Ectodermal cell (in vitro differentiated cells): ENCODE results near the gene HACD4. TPM values are rescaled to one million over a fixed set of nuclear protein-coding genes. Genes with fewer than 3 reads are reported as not detected.

ENCODE experiments used
- H3K27ac ChIP-seq: 2 replicates; pipeline ENCODE4 v1.7.0; 2013; ENCODE audit warnings: mild to moderate bottlenecking, low read depth, low read length; ENCODE audit not compliant: insufficient read depth, poor library complexity, severe bottlenecking
- H3K27me3 ChIP-seq: 2 replicates; pipeline ENCODE4 v1.7.0; 2013; ENCODE audit warnings: mild to moderate bottlenecking, low read length; ENCODE audit not compliant: insufficient read depth, control insufficient read depth, poor library complexity, severe bottlenecking
- H3K36me3 ChIP-seq: one replicate; pipeline ENCODE4 v1.7.0; 2013; ENCODE audit warnings: low read length; ENCODE audit not compliant: control insufficient read depth, insufficient read depth
- H3K4me1 ChIP-seq: one replicate; pipeline ENCODE4 v1.7.0; 2013; ENCODE audit warnings: low read length; ENCODE audit not compliant: control insufficient read depth, insufficient read depth
- H3K4me3 ChIP-seq: 2 replicates; pipeline ENCODE4 v1.7.0; 2013; ENCODE audit warnings: low read depth, low read length, control low read depth; ENCODE audit not compliant: insufficient read depth
- H3K9me3 ChIP-seq: 2 replicates; pipeline ENCODE4 v1.7.0; 2013; ENCODE audit warnings: mild to moderate bottlenecking, low read length, moderate library complexity; ENCODE audit not compliant: control insufficient read depth
- WGBS, 2 experiments: methylation state at CpG; one replicate each; pipeline ENCODE4 v1.1.7; 2013; ENCODE audit warnings: missing lambda C conversion rate in 2 of 2; 5-methylcytosine and 5-hydroxymethylcytosine counted together
- polyA plus RNA-seq, 4 experiments: library from polyadenylated mRNA; stranded (reverse); fragments of 50-300 nt; gene quantifications; one replicate each; pipeline ENCODE4 v1.2.3, GENCODE V29; 2013

HACD4 gene, protein sequence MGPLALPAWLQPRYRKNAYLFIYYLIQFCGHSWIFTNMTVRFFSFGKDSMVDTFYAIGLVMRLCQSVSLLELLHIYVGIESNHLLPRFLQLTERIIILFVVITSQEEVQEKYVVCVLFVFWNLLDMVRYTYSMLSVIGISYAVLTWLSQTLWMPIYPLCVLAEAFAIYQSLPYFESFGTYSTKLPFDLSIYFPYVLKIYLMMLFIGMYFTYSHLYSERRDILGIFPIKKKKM
- 2.4 TPM for polyA plus RNA-seq (2013, experiment 1 of 4)
- polyA plus RNA-seq (2013, experiment 2 of 4), result 1.7 TPM
- polyA plus RNA-seq (2013, experiment 3 of 4), result 2.2 TPM
- 2.2 TPM for polyA plus RNA-seq (2013, experiment 4 of 4)

DNA sequence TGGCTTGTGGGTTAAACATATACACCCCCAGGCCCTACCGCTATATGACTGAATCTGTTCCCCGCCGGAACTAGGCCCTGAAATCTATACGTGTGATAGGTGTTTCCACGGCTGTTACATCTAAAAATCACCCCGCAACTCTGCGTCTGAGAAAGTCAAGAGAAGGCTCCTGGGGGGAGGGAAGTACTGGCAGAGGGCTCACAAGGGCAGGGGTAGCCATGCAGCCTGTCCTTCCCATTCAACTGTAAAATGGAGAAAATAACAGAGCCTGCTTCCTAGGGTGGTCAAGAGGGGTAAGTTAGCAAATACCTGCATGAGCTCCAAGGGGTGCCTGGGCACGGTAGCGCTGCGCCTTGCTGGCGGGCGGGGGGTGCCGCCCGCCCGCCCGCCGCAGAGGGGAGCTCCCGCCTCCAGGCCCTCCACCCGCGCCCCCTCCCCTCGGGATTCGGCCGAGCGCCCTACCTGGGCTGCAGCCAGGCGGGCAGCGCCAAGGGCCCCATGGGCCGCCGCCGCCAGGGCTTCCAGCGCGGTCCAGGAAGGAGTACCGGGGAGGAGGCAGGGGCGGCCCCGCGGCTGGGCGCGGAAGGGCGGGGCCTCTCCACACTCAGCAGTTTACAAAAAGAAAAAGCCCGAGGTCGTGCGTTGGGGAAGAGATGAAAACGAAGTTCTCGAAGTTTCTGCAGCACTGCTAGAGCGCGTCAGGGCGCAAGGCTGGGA is at the start of gene HACD4:
Gene HACD4 (minus strand): TSS at position 550 of the 717 bp plus-strand sequence. CDS start 50 bp downstream, at position 500.
- Histone ChIP-seq H3K4me1 (peaks cover 10% of the 10 kb centered on the region), H3K36me3 (no peaks in the 10 kb centered on the region), H3K27ac (no peak within 1 kb of the TSS), H3K9me3 (no peaks in the 10 kb centered on the region), H3K4me3 (peak within 1 kb of the TSS; percentile 22), H3K27me3 (peaks cover 3% of the 10 kb centered on the region)
- WGBS, 2 experiments, result 8 to 9% methylated on average over 46 of the region's 46 CpGs

DNA sequence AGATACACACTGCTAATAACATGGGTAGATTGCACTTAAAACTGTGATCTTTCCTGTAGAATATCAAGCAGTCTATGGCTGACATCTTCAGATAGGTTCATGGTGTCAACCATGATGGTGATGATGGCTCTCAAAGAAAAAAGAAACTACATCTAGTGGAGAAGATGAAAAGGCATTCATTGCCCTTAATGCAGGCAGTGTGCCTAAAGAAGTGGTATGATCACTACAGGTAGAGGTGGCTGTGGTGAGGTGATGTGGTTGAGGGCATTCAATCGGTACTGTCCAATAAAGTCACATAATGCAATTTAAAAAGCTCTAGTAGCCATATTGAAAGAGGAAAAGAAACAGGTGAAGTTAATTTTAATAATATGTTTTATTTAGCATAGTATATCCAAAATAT is 49.4 kb upstream of the HACD4 start:
- no peak overlapping the region for H3K4me3 ChIP-seq
- H3K36me3 ChIP-seq, result no peaks in the 10 kb centered on the region
- no peak overlapping the region for H3K27ac ChIP-seq
- H3K27me3 ChIP-seq, result no peaks in the 10 kb centered on the region
- H3K4me1 ChIP-seq, result no peaks in the 10 kb centered on the region
- 92 to 100% methylated on average over 1 of the region's 1 CpG for whole genome bisulfite sequencing, 2 experiments
- no peaks in the 10 kb centered on the region for H3K9me3 ChIP-seq

DNA sequence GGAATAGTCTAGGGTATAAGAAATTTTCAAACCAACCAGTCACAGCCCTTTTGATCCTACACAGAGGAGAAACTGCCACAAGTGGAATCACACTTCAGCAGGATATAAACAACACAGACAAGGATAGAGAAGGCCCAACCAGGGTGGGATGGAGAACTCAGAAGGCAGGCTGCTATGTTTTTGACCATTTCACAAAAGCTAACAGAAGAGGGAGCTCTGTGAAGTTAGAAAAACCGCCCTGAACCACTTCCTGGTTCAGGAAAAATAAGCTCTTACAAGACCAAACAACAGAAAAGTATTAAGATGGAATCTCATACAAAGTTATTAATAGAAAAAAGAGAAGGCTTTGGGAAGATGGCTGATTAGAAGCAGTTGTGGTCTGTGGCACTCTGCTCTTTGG is 47.3 kb upstream of the HACD4 start:
- Histone ChIP-seq H3K27me3 (no peaks in the 10 kb centered on the region), H3K9me3 (no peaks in the 10 kb centered on the region), H3K36me3 (no peaks in the 10 kb centered on the region), H3K4me3 (no peak overlapping the region), H3K4me1 (no peaks in the 10 kb centered on the region), H3K27ac (no peak overlapping the region)
- WGBS, 2 experiments, result 91% methylated on average over 1 of the region's 1 CpG; no CpG with 5 or more reads in 1 of the 2 experiments

DNA sequence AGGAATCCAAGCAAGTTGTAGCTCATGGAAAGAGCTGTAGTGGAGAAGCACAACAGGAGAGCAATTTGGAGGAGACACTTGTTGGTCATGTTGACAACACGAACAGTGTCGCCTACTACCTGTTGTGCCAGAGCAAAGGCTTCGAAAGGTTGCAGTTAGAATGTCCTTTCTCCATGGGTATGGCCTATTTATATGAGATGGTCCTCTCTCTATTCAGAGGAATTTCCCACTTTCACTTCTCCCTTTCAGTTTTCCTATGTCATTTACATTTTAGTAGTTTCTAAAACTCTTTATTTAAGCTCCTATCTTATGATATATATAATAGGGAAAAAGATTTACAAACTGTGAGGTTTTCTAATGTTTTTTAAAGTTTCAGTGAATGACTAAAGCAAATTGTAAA is 46.3 kb upstream of the HACD4 start, which contains the start of gene IFNB1:
Gene IFNB1 (minus strand): TSS at position 162 of the 400 bp plus-strand sequence. CDS start 73 bp downstream, at position 89.
- Histone ChIP-seq H3K4me1 (no peaks in the 10 kb centered on the region), H3K9me3 (no peaks in the 10 kb centered on the region), H3K4me3 (no peak within 1 kb of the TSS), H3K27ac (no peak within 1 kb of the TSS), H3K36me3 (no peaks in the 10 kb centered on the region), H3K27me3 (no peaks in the 10 kb centered on the region)
- 90 to 95% methylated on average over 3 of the region's 3 CpGs for WGBS, 2 experiments

DNA sequence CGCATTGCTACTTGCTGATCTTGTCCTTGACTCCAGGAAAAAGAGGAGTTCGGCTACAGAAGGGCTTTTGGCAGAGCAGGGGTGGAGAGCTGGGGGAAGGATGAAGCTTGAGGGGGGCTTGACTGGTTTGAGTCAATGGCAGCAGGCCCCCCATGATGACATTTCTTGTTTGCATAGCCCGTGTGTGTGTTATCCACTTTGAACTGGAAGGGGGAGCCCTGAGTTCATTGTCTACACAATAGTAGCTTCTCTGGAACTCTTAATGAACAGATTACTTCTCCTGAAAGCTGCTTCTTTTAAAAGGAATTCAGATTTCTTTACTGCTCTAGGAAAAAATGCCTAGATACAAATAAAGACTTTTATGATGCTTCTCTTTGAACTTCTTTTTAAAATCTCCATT is 44.0 kb upstream of the HACD4 start:
- Histone ChIP-seq H3K9me3 (no peaks in the 10 kb centered on the region), H3K4me3 (no peak overlapping the region), H3K27me3 (no peaks in the 10 kb centered on the region), H3K4me1 (no peaks in the 10 kb centered on the region), H3K36me3 (no peaks in the 10 kb centered on the region), H3K27ac (no peak overlapping the region)
- 56 to 65% methylated on average over 3 of the region's 3 CpGs for WGBS, 2 experiments

DNA sequence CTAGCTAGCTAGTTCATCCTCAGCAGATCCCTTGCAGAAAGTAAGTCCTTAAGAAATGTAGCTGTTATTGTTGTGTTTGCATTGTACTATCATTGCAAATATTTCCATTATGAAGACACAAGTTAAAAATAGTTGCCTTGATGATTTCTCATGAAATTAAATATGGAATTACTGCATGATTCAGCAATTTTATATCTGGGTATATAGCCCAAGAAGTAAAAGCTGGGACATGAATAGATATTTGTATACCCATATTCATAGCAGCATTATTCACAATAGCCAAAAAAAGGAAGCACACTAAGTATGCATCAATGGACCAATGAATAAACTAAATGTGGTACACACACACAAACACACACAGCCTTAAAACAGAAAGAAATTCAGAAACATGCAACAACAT is 39.5 kb upstream of the HACD4 start:
- Histone ChIP-seq H3K9me3 (no peaks in the 10 kb centered on the region), H3K4me1 (no peaks in the 10 kb centered on the region), H3K4me3 (no peak overlapping the region), H3K27me3 (no peaks in the 10 kb centered on the region), H3K27ac (no peak overlapping the region), H3K36me3 (no peaks in the 10 kb centered on the region)

DNA sequence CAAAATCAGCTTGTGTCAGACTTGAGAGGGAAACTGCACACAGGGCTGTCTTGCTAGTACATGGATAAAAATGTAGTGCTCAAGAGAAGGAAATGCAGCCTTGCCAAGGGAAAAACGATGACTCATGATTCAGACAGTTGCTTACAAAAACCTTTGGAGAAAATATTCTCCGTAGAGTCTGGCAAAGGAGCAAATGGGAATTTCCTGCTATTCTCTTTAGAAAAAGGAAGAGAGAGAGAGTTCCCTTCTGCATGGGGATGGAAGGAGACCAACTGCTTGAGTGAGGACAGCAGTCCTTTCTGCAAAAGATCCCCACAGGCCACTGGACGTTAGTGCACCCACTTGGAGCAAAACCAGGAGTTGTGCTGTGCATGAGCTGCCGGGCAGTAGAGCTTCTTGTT is 38.7 kb upstream of the HACD4 start:
- Histone ChIP-seq H3K4me1 (no peaks in the 10 kb centered on the region), H3K27ac (no peak overlapping the region), H3K36me3 (no peaks in the 10 kb centered on the region), H3K27me3 (no peaks in the 10 kb centered on the region), H3K4me3 (no peak overlapping the region), H3K9me3 (no peaks in the 10 kb centered on the region)
- WGBS, 2 experiments, result 77 to 79% methylated on average over 4 of the region's 4 CpGs

DNA sequence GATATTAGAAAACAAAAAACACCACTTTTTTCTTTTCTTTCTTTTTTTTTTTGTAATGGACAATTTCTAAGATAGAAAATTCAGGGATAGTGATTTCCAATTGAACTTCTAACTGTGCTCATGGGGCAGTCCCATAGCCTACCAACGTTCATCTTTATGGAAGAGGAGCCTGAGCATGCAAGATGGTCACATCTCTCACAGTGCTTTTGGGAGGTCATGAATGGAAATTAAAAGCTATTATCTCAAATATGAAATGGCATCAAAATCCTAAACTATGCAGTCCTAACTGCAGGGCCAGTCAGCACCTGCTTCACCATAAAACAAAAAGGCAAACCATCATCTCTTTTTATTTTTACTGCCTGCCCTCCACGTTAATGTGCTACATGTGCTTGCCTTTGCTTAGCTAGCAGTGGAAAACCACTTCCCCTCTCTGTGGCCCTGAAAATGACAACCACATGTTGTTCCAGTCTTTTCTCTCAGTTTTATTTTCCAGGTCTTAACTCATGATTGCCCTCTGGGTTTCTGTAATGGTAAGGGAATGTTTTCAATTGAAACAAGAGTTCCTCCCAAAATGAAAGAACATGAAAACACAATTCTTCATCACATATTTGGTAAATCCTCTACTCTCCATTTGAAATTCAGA is 29.6 kb upstream of the HACD4 start:
- Histone ChIP-seq H3K4me3 (no peak overlapping the region), H3K4me1 (no peaks in the 10 kb centered on the region), H3K9me3 (no peaks in the 10 kb centered on the region), H3K27ac (no peak overlapping the region), H3K27me3 (no peaks in the 10 kb centered on the region), H3K36me3 (no peaks in the 10 kb centered on the region)
- 85 to 89% methylated on average over 2 of the region's 2 CpGs for WGBS, 2 experiments

DNA sequence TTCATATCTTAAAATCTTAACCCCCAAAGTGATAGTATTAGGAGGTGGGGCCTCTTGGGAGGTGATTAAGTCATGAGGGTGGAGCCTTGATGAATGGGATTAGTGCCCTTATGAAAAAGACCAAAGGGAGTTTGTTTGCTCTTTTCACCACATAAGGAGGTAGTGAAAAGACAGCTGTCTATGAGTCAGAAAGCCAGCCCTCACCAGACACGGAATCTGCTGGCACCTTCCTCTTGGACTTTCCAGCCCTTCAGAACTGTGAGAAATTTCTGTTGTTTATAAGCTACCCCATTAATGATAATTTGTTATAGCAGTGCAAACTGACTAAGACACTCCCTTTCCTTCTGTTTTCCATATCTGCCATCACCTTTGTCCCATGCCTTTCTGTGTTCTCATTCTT is 25.5 kb upstream of the HACD4 start:
- H3K9me3 ChIP-seq, result no peaks in the 10 kb centered on the region

DNA sequence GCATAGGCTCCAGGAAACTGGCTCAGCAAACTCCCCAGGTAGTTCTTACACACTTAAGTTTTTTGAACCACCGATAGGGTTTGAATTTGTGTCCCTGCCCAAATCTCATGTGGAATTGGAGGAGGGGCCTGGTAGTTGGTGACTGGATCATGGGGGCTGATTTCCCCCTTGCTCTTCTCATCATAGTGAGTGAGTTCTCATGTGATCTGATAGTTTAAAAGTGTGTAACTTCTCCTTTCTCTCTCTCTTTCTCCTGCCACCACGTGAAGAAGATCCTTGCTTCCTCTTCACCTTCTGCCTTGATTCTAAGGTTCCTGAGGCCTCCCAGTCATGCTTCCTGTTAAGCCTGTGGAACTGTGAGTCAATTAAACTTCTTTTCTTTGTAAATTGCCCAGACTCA is 22.4 kb upstream of the HACD4 start:
- whole genome bisulfite sequencing, 2 experiments, result 77 to 88% methylated on average over 2 of the region's 2 CpGs
- Histone ChIP-seq H3K4me3 (no peak overlapping the region), H3K36me3 (no peaks in the 10 kb centered on the region), H3K4me1 (no peaks in the 10 kb centered on the region), H3K27me3 (no peaks in the 10 kb centered on the region), H3K9me3 (no peaks in the 10 kb centered on the region), H3K27ac (no peak overlapping the region)

More for the DNA sequence above, 25.5 kb upstream of the HACD4 start:
- no peak overlapping the region for H3K27ac ChIP-seq
- H3K36me3 ChIP-seq, result no peaks in the 10 kb centered on the region
- WGBS, 2 experiments, result 56 to 80% methylated on average over 1 of the region's 1 CpG
- H3K4me3 ChIP-seq, result no peak overlapping the region
- H3K4me1 ChIP-seq, result no peaks in the 10 kb centered on the region
- no peaks in the 10 kb centered on the region for H3K27me3 ChIP-seq
